NCI-H1436 (cell line): ENCODE measurements around the gene FERMT1.
"Not testable (repeated sequence)": the region's sequence is repeated elsewhere in the genome, so short reads cannot be mapped to it uniquely, and the experiment has no call there.

Source experiments
- DNase-seq: peaks from one replicate; lab custom pipeline; 2025; lab: John Stamatoyannopoulos, UW

FERMT1 gene

DNA sequence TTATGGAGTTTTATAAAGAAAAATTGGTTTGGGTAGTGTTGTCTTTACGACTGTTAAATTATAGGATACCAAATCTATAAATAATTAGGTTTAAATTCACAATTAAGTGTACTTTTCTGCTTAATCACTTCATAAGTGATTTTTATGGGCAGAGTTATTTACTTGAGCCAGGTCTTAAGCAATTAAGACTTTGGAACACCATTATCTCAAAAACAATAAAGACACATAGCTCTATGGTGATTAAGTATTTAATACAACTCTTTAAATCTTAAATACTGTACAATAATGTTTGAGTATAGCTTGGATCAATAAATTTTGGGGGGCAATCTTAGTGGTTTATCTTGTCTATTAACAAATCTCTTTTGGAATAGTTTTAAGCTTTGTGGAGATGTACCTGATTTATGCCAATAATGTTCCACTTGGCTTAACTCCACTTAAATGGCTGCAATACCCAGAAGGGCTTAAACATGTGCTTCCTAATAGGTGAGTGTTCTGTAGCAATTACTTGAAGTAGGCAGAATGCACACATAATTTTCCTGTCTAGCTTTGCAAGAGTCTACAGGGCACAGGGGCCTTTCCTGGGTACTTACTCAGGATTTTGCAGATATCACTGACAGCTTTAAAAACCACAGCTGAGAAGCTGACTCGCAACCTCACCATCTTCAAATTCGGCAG, 7.5 kb downstream of the FERMT1 start:
- peak; percentile 2 for DNase-seq

DNA sequence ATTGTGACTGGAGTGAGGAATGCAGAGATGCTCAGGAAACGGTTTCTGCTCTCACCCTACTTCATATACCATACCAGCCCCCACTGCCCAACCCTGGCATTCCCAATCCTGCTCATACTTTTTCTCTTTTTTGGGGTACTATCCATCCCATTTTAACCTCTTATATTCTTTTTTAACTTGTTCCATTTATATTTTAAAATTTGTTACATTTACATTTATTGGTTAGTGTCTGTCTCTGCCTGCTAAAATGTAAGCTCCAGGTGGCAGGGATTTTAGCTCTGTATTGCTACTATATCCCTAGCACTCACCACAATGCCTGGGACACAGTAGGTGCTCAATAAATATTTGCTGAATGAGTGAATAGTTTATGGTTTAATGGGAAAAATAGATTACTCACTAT, 8.1 kb downstream of the FERMT1 start:
- no peak for DNase-seq

DNA sequence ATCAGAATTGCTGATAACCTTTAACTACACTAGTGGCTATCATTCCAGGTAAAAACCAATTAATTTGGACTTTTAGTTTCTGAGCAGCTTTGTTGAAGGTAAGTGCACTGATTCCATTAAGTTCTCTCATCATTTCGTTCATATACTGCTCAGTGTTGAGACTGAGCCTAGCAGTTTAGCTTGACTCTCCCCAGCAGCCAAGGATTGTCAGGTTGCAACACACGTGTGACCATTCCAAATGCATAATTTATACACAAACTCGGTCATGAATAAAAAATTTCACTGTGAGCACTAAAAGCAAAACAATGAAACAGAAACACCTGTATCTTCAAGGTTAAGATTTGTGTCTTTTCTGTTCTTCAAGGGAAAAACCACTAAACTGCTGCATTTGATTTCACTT, 8.9 kb downstream of the FERMT1 start:
- DNase-seq, result no peak

DNA sequence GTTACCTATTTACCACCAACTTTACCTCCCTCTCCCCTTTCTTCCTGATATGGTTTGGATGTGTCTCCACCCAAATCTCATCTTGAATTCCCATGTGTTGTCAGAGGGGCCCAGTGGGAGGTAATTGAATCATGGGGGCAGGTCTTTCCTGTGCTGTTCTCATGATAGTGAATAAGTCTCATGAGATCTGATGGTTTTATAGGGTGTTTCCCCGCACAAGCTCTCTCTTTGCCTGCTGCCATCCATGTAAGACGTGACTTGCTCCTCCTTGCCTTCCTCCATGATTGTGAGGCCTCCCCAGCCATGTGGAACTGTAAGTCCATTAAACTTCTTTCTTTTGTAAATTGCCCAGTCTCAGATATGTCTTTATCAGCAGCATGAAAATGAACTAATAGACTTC, 9.9 kb downstream of the FERMT1 start:
- not testable (repeated sequence) for DNase-seq

DNA sequence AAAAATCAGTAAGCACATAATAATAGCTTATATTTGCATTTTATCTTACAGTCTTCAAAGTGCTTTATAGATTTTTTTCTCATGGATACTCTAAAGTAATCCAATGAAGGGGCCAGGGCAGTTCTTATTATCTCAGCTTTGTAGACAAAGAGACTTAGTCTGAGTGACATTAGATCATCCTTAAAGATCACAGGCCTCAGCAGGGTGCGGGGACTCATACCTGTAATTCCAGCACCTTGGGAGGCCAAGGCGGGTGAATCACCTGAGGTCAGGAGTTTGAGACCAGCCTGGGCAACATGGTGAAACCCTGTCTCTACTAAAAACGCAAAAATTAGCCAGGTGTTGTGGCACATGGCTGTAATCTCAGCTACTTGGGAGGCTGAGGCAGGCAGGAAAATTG, 14.5 kb downstream of the FERMT1 start:
- no peak for DNase-seq

DNA sequence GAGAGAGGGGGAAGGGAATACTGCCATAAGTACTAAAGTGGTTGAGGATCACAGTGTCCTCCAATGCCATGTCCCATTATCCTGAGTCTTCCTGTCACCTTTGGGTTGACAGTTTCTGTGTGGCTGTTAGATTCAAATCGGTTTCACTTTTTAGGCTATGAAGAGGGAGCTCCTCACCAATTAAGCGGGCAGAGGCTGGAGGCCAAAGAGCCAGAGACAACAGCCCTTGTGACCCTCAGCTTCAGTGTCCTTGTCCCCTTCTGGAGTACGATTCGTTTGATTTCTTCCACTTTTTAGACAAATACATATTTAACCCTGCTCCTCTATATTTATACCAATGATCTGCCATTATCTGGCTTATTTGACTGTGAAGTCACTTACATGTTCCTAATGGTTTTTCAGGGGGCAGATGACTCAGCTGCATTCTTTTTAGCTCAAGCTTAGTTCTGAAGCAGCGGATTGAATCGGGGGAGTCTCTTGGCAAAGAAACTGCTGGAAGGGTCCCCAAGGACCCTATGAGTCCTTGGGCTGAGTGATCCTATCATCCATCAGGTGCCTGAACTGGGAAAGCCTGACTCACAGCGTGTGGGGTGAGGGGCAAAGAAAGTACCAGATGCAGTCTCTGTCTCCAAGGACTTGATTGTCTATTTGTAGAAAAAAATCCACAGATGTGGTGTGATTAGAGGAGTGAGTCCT, 18.2 kb downstream of the FERMT1 start:
- DNase-seq, result no peak

DNA sequence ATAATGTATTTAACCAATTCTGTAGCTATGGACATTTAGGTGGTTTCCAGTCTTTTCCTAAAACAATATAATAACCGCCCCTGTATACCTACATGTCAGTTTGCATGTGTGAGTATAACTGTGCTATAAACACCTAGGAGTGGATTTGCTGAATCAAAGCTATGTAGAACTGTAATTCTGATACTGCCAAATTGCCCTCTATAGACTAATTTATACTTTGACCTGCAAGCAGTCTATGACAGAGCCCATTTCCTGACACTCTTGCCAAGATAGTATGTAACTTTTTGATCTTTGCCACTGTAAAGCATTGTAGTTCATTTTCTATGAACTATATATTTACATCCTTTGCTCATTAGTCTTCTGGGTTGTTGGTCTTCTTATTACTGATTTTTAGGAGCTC, 19.5 kb downstream of the FERMT1 start:
- DNase-seq, result no peak

DNA sequence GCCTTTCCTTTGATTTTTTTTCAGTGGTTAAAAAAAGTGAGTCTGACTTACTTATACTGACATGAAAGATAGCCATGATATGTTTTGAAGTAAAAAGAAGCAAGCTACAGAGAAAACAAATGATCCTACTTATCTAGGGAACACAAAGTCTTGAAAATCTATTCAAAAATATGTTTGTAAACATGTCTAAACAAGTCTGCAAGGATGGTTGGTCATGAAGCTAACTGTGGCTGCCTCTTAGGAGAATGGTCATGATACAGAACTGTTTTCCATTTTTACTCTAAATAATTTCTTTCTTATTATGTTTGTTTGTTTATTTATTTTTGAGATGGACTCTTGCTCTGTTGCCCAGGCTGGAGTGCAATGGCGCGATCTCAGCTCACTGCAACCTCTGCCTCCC, 21.5 kb downstream of the FERMT1 start:
- DNase-seq, result no peak

DNA sequence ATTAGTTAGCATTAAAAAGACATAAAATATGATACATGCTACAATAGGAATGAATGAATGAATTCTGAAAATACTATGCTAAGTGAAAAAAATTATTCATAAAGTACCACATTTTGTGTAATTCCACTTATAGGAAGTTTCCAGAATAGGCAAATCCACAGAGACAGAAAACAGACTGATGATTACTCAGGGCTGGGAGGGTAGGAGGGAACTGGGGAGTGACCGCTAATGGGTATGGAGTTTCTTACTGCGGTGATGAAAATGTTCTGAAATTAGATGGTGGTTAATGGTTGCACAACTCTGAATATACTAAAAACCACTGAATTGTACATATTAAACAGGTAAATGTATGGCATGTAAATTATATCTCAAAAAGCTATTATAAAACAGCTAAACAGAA, 22.6 kb downstream of the FERMT1 start:
- DNase-seq, result no peak

DNA sequence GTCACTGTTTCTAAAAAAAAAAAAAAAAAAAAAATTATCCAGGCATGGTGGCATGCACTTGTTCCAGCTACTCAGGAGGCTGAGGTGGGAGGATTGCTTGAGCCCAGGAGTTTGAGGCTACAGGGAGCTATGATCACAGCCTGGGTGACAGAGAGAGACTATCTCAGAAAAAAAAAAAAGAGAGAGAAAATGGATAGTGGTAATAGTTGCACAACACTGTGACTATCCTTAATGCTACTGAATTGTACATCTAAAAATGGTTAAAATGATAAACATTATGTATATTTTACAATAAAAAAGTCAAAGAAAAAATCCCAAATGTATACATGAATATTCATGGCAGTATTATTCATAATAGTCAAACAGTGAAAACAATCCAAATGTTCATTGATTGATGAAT, 23.0 kb downstream of the FERMT1 start:
- no peak for DNase-seq

DNA sequence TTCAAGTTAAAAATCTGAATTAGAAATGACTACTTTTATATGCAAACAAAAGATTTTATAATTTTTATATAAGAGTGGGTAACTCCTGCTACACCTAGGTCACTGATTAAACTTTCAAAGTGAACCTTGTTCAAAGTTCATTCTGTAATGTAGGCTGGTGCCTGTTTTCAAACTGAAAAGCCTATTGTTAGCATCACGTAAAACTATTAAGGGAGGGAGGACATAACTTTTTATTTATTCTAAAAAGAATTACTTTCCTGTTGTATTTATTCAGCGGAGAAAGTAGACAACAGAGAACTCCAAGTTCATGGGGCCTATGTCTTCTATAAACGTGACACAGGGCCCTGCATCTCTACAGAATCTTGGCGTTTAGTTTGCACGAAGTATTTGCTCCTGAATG, 27.4 kb downstream of the FERMT1 start:
- no peak for DNase-seq

DNA sequence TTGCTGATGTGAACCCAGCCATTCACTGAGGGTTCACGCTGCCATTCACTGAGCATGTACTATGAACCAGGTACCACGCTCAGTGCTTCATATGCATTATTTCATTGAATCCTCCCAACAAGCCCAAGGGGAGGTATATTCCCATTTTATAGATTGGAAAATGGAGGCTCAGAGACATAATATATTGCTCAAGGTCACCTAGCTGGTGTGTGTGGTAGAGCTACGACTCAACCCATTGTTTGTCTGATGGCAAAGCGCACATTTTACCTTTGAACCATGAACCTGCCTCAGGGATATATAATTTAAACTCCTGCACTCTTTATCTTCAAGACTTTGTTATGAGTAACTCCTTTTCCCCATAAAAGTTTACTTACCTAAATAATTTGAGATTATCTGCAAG, 28.3 kb downstream of the FERMT1 start:
- DNase-seq, result no peak

DNA sequence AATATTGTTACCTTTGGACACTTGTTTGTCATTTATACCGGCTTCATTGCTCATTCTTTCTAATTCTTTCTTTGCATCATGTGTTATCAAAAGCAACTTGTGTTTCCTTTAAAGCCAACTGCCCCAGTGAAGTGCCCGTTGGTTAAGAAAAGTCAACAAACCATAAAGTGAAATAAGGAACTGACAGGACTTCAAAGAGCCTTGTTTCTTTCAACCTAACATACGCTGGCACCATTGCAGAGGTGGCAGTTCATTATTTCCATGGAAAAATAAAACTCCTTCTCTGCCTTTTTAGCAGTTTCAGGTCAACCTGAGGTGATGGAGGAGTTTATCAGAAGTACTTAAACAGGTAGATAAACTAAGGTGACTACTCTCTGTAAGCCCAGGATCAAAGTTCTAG, 28.8 kb downstream of the FERMT1 start:
- no peak for DNase-seq

DNA sequence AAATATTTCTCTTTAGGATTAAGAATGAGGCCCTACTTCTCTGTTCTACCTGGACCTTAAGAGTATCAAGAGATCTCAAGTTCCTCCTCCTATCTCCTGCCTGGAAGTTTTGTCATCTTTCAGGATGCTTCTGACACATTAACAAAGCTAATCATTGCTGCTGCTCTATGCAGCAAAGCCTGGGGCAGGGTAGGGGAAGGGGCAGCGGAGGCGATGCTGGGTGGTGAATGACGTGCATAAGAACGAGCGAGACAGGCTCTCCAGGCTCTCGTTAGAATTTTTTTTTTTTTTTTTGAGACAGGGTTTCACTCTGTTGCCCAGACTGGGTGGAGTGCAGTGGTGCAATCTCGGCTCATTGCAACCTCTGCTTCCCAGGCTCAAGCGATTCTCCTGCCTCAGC, 31.2 kb downstream of the FERMT1 start:
- DNase-seq, result no peak

DNA sequence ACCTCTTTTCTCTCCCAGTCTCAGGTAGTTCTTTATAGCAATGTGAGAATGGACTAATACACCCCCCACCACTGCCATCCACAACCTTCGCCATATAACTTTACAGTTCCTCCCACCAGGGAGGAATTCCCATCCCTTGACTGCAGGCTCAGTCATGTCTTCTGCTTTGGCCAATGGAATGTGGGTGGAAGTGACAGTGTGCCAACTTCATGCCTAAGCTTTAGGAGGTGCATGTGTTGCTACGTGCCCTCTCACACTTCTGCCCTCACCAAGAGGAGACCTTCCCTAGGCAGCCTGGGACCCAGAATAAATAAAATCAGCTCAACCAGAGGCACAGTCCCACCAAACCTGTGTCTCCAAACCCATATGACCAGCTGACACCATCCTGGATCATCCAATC, 36.0 kb downstream of the FERMT1 start:
- no peak for DNase-seq

DNA sequence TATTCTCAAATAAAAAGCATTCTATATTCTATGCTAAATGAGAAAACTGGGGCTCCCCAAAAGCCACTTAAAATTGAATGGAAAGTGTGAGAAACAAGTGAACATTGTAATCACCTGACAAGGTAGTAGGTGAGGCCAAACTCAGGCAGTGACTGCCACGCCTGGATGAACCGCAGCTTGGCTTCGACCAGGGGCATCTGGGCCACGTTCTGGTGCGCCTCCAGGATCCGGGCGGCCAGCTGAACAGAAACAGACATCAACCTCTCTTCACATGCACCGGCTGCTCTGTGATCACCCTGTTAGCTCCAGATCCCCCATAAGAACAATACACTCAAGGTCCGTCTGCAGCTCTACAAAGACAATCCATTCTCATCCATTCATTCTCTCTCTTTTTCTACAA, 38.9 kb downstream of the FERMT1 start:
- no peak for DNase-seq

DNA sequence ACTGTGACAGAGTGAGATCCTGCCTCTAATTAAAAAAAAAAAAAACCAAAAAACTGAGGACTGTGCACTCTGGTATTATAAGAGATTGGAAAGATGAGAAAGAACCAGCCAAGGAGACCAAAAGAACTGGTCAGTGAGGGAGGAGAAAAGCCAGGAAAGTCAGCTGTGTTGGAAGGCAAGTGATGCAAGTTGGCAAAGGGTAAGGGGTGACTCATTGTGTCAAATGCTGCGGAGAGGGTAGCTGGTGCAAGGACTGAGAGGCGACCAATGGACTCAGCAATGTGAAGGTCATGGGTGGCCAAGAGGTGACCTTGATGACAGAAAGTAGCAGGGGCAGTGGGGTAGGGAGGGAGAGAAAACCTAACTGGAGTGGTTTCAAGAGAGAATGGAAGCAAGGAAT, 41.6 kb downstream of the FERMT1 start:
- no peak for DNase-seq

DNA sequence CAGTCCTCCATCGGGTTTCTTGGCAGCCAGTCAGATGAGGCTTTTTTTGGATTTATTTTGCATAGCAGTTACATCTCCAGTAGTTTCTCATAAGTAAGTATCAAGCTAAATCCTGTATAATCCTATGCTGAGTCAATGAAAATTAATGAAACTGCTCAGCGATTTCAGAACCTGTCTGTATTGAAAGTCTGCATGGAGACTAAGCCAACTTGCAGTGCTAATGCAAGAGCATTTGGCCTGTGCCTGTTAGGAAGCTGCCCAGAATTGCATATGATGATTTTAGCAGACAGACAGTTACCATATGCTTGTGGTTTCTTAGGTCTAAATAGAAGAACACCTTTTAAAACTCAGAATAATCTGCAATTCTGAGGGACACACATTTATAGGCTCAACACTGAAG, 43.8 kb downstream of the FERMT1 start:
- DNase-seq, result no peak

DNA sequence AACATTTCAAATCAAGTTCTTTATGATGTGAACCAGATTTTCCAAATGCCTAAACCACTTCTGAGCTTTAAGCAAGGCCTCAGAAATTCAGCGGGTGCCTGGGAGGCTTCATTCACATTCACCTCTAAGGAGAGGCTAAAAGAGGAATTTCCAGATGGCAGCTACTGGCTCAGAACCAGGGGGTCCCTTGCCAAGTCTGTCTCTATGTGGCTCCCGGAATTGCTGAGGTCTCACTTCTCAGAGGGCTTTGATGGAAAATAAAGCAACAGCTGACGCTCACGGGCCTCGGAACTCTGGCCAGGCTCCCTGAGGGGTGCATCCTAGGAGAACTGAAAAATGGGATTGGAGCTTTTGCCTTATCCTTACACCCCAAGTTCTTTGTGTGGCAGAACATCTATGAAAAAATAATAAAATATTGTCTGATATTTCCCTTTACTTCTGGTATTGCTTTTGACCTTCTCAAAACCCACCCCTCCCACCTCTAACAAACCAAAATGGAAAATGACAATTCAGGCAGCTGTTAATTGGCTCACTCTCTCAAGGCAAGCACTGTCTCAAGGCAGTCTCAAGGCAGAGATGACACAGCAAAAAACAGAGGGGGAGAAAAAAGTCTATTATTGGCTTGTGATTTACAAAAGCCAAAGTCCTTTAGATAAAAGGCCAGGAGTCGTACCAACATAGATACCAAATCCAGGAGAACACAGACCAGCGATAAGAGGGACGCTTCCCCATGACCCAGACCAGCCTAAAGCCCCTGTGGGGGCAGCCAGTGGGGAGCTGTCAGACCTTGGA, 47.2 kb downstream of the FERMT1 start:
- DNase-seq, result no peak

DNA sequence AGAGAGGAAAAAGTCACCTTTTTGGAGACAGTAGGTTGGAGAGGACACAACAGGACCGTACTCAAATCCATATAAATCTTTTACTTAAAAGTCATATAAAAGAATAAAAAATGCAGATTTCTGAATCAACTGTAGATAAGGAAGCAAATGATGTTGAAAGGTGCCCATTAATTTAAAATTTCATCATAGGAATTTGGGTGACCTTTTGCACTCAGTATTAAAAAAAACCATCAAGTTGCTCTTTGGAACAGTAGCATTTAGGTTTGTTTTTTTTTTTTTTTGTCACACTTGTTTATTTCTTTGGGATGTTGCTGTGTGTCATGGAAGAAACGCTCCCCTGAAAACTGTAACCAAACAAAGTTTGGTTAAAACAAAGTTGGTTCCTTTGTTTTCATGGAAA, 48.0 kb downstream of the FERMT1 start:
- no peak for DNase-seq

DNA sequence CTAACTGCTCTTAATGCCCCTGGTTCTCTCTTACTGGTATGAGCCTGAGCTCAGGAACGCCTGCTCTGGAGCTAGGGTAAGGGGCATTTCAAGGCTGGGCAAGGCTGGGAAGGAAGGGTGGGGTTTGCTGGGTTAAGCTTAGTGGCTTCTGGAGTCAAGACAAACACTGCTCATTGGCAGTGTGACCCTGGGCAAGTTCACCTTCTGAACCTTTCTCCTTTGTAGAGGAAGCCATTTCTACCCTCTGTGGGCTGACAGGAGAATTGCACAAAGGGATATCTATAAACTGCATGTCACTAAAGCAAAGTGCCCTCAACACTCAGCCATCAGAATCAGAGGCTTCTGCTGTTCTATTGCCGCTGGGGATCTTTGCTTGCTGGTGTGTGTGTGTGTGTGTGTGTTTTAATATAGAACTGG, 48.7 kb downstream of the FERMT1 start:
- peak; percentile 25 for DNase-seq

DNA sequence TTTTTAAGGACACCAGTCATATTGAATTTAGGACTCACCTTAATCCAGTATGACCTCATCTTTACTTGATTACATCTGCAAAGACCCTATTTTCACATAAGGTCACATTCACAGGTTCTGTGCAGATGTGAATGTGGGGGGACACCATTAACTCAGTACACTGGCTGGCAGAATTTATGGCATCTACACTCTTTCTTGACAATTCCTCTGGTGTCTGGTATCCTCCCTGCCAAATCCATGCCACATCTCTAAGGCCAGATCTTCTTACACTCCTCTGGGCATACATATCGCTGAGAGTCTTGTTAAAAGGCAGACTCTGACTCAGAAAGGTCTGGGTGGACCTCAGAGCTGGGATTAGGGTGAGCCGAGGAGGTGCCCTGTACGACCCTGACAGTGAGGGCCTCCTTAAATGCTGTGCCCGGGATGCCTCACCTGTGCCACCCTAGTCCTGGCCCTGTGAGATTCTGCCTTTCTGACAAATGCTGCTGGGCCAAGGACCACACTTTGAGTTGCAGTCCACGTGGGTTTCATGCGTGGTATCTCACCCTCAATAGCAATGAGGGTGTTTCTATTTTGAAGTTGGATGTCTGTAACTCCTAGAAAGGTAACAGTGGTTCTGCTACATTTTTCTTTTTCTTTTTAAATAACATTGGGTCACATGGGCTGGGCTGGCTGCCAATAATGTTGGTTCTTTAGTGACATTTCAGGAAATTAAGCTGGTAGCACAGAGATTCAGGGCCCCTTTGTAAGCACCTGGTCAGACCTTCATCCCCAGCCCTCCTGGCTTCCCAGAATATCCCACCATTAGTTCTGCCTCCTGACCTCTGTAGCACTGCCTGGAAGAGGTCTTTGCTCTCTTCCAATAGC, 51.8 kb downstream of the FERMT1 start:
- no peak for DNase-seq
